Neutrophil (primary cell): ENCODE results near the gene COL24A1.

Experiments used
- H3K27ac ChIP-seq: fragments of 200-600 bp; sonication (generic); 2 replicates; pipeline ENCODE4 v1.5.1; 2016; ENCODE audit warnings: mild to moderate bottlenecking, moderate library complexity
- H3K27me3 ChIP-seq: fragments of 200-600 bp; sonication (generic); 2 replicates; pipeline ENCODE4 v1.6.0; 2016; ENCODE audit warnings: mild to moderate bottlenecking
- H3K36me3 ChIP-seq: fragments of 200-600 bp; sonication (generic); 2 replicates; pipeline ENCODE4 v1.5.1; 2017
- H3K4me1 ChIP-seq, 2 experiments: fragments of 200-600 bp in 1 of 2; sonication (generic) in 1 of 2; 1 replicate in 1 of 2; 2 replicates in 1 of 2; pipeline versions ENCODE4 v1.5.1 to v1.6.1; 2013 to 2016; ENCODE audit warnings: low read depth in 1 of 2, low read length in 1 of 2, mild to moderate bottlenecking in 1 of 2, moderate library complexity in 1 of 2; ENCODE audit not compliant: control insufficient read depth in 1 of 2, insufficient read depth in 1 of 2
- H3K4me3 ChIP-seq, 2 experiments: fragments of 200-600 bp in 1 of 2; sonication (generic) in 1 of 2; 1 replicate in 1 of 2; 2 replicates in 1 of 2; pipeline ENCODE4 v1.5.1; 2013 to 2016; ENCODE audit warnings: low read depth in 1 of 2, low read length in 1 of 2, mild to moderate bottlenecking in 1 of 2, moderate library complexity in 1 of 2
- H3K9me3 ChIP-seq: fragments of 200-600 bp; sonication (generic); 2 replicates; pipeline ENCODE4 v1.5.1; 2016
- CTCF ChIP-seq: fragments of 200-600 bp; sonication (generic); IDR thresholded peaks from 2 replicates; pipeline ENCODE4 v1.5.1; 2016; ENCODE audit warnings: antibody characterized with exemption

COL24A1 gene

GRCh38 chr1:86069757-86070145 lies 86.8 kb downstream of the COL24A1 start:
- Histone ChIP-seq H3K36me3 (no peaks in the 10 kb centered on the region), H3K9me3 (no peaks in the 10 kb centered on the region), H3K4me1 (no peaks in the 10 kb centered on the region), H3K27ac (no peak overlapping the region), H3K27me3 (no peaks in the 10 kb centered on the region), H3K4me3 (no peak overlapping the region)
- no peak for TF ChIP-seq CTCF

DNA sequence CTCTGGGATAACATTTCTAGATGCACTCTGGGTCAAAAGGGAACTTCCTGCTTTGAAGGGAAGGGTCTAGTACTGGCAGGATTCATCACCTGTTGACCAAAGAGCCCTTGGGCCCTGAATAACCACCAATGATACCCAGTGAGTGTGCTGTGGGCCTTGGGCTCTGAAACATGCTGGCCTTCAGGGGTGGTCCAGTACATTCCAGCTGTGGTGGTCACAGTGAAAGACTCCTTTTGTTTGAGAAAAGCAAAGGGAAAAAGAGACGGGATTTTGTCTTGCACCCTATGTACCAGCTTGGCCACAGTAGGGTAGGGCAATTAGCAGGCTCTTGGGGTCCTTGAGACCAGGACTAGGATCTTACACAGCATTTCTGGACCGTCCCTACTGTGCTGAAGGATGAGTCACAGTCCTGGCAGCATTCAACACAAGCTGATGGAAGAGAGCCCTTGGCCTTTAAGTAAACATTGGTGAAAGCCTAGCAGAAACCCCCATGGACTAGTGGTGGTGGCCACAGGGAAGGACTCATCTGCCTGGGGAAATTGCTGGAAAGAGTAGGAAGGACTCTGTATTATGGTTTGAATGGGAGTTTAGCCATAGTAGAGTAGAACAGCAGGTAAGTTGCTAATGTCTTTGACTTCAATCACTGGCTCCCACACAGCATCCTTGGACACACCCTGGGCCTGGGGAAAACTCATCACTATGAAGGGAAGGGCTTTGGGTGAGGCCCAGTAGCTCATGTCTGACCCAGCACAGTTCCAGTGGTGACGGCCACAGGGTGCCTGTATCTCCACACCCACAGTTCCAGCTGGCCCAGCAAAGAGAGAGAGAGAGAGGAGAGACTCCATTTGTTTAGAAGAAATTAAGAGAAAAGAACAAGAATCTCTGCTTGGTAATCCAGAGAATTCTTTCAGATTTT lies 87.5 kb downstream of the COL24A1 start:
- Histone ChIP-seq H3K4me1 (no peaks in the 10 kb centered on the region), H3K36me3 (no peaks in the 10 kb centered on the region), H3K27ac (no peak overlapping the region), H3K27me3 (no peaks in the 10 kb centered on the region), H3K9me3 (no peaks in the 10 kb centered on the region), H3K4me3 (no peak overlapping the region)
- TF ChIP-seq CTCF = no peak

DNA sequence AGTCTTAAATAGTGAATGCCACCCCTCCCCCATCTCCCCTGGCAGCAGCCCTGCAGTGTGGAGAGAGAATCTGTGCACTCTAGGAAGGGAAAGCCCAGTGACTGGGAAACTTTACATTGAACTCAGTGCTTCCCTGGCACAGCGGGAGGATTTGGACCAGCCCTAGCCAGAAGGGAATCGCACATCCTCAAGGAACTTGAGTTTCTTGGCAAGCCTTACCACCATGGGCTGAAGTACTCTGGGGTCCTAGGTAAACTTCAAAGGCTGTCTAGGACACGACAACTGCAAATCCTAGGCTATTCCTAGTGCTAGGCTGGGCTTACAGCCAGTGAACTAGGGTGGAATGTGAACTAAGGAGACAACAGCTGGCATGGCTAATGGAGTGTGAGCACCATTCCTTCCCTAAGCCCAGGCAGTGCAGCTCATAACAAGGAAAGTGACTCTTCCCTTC lies 88.3 kb downstream of the COL24A1 start:
- Histone ChIP-seq H3K4me3 (no peak overlapping the region), H3K27ac (no peak overlapping the region), H3K4me1 (no peaks in the 10 kb centered on the region), H3K9me3 (no peaks in the 10 kb centered on the region), H3K36me3 (no peaks in the 10 kb centered on the region), H3K27me3 (no peaks in the 10 kb centered on the region)
- TF ChIP-seq CTCF = no peak

DNA sequence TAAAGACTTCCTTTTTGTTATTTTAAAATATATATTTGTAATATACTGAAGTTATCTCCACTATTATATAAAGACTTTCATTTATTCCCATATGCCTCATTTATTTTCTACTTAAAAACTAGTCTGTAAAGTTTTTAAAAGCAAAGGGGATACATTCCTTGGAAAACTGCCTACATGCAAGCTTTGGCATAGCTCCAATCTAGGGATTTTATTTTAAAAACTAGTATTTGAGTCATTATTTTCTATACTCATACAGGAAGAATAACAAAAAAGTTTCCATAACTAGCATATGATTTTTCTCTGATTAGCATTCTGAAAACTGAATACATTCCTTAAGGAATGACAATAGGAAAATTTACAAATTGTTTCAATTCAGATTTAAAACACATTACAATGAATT lies 88.9 kb downstream of the COL24A1 start:
- H3K9me3 ChIP-seq = no peaks in the 10 kb centered on the region
- no peak overlapping the region for H3K27ac ChIP-seq

GRCh38 chr1:86064899-86065298 lies 91.7 kb downstream of the COL24A1 start:
- Histone ChIP-seq H3K27ac (no peak overlapping the region), H3K4me1 (no peaks in the 10 kb centered on the region), H3K4me3 (no peak overlapping the region), H3K36me3 (no peaks in the 10 kb centered on the region), H3K27me3 (no peaks in the 10 kb centered on the region), H3K9me3 (no peaks in the 10 kb centered on the region)
- TF ChIP-seq CTCF = no peak

More for the DNA sequence above, 88.9 kb downstream of the COL24A1 start:
- TF ChIP-seq CTCF = no peak
- no peaks in the 10 kb centered on the region for H3K36me3 ChIP-seq
- H3K27me3 ChIP-seq = no peaks in the 10 kb centered on the region
- H3K4me3 ChIP-seq = no peak overlapping the region
- H3K4me1 ChIP-seq = no peaks in the 10 kb centered on the region
